Liver (tissue), 3 donors: ENCODE data around the gene PYGB.

Source experiments
- GABPA ChIP-seq, 2 donors: IDR thresholded peaks in 1 of 2; conservative IDR thresholded peaks in 1 of 2; 2 replicates each; pipeline ENCODE4 v1.6.1; 2016; ENCODE audit warnings: antibody characterized with exemption in 2 of 2, mild to moderate bottlenecking in 1 of 2, moderate library complexity in 1 of 2
- HNF4G ChIP-seq: IDR thresholded peaks from 2 replicates; pipeline ENCODE4 v1.6.1; 2016; ENCODE audit warnings: antibody characterized with exemption
- JUND ChIP-seq, 2 donors: IDR thresholded peaks; 2 replicates each; pipeline ENCODE4 v1.6.1; 2016; ENCODE audit warnings: antibody characterized with exemption in 2 of 2
- RAD21 ChIP-seq, 2 donors: IDR thresholded peaks; 2 replicates each; pipeline ENCODE4 v1.6.1; 2016; ENCODE audit warnings: antibody characterized with exemption in 2 of 2, mild to moderate bottlenecking in 2 of 2
- SP1 ChIP-seq: IDR thresholded peaks from 2 replicates; pipeline ENCODE4 v1.6.1; 2018; ENCODE audit warnings: antibody characterized with exemption, mild to moderate bottlenecking
- TAF1 ChIP-seq: conservative IDR thresholded peaks from 2 replicates; pipeline ENCODE4 v1.6.1; 2016; ENCODE audit warnings: antibody characterized with exemption, mild to moderate bottlenecking
- YY1 ChIP-seq: IDR thresholded peaks from 2 replicates; pipeline ENCODE4 v1.6.1; 2016; ENCODE audit warnings: antibody characterized with exemption, mild to moderate bottlenecking
- TF ChIP-seq, protein P1 (sequence below): IDR thresholded peaks from 2 replicates; pipeline ENCODE4 v1.6.1; 2016; ENCODE audit warnings: antibody characterized with exemption
- TF ChIP-seq, protein P2 (sequence below): fragments of 150-350 bp; IDR thresholded peaks from 2 replicates; pipeline ENCODE4 v1.5.1; 2017; ENCODE audit warnings: improper control_type of control experiment, low read depth, low read length; ENCODE audit not compliant: missing input control
- TF ChIP-seq, protein P3 (sequence below): IDR thresholded peaks from 2 replicates; pipeline ENCODE4 v1.6.1; 2016; ENCODE audit warnings: antibody characterized with exemption
- TF ChIP-seq, protein P4 (sequence below): IDR thresholded peaks from 2 replicates; pipeline ENCODE4 v1.6.1; 2016; ENCODE audit warnings: antibody characterized with exemption, mild to moderate bottlenecking
- TF ChIP-seq, protein P5 (sequence below): IDR thresholded peaks from 2 replicates; pipeline ENCODE4 v1.6.1; 2016; ENCODE audit warnings: antibody characterized with exemption
- donor health status: healthy.
- donor health status: healthy.

DNA sequence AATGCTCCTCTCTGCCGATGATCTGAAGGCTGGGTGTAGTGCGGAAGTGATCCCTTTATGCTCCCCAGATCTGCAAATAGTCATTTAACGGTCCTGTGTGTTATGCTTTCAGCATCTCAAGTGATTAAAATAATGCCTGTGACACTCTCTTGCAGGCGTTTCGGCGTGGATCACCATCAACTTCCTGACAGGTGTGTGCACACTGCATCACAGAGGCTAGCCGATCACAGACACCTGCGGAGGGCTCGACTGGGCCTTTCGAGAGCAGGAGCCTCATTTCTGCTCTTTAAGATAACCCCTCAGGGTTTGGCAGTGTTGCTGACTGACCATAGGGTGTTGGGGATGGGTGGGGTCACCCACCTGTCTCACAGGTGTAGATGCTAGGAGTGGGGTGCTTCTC is 32.4 kb upstream of the PYGB start:
- TF ChIP-seq, protein P1, sequence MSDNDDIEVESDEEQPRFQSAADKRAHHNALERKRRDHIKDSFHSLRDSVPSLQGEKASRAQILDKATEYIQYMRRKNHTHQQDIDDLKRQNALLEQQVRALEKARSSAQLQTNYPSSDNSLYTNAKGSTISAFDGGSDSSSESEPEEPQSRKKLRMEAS, result no peak
- TF ChIP-seq, protein P2, sequence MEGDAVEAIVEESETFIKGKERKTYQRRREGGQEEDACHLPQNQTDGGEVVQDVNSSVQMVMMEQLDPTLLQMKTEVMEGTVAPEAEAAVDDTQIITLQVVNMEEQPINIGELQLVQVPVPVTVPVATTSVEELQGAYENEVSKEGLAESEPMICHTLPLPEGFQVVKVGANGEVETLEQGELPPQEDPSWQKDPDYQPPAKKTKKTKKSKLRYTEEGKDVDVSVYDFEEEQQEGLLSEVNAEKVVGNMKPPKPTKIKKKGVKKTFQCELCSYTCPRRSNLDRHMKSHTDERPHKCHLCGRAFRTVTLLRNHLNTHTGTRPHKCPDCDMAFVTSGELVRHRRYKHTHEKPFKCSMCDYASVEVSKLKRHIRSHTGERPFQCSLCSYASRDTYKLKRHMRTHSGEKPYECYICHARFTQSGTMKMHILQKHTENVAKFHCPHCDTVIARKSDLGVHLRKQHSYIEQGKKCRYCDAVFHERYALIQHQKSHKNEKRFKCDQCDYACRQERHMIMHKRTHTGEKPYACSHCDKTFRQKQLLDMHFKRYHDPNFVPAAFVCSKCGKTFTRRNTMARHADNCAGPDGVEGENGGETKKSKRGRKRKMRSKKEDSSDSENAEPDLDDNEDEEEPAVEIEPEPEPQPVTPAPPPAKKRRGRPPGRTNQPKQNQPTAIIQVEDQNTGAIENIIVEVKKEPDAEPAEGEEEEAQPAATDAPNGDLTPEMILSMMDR, result no peak
- TF ChIP-seq, protein P3, sequence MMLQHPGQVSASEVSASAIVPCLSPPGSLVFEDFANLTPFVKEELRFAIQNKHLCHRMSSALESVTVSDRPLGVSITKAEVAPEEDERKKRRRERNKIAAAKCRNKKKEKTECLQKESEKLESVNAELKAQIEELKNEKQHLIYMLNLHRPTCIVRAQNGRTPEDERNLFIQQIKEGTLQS, result no peak
- TF ChIP-seq, protein P4, sequence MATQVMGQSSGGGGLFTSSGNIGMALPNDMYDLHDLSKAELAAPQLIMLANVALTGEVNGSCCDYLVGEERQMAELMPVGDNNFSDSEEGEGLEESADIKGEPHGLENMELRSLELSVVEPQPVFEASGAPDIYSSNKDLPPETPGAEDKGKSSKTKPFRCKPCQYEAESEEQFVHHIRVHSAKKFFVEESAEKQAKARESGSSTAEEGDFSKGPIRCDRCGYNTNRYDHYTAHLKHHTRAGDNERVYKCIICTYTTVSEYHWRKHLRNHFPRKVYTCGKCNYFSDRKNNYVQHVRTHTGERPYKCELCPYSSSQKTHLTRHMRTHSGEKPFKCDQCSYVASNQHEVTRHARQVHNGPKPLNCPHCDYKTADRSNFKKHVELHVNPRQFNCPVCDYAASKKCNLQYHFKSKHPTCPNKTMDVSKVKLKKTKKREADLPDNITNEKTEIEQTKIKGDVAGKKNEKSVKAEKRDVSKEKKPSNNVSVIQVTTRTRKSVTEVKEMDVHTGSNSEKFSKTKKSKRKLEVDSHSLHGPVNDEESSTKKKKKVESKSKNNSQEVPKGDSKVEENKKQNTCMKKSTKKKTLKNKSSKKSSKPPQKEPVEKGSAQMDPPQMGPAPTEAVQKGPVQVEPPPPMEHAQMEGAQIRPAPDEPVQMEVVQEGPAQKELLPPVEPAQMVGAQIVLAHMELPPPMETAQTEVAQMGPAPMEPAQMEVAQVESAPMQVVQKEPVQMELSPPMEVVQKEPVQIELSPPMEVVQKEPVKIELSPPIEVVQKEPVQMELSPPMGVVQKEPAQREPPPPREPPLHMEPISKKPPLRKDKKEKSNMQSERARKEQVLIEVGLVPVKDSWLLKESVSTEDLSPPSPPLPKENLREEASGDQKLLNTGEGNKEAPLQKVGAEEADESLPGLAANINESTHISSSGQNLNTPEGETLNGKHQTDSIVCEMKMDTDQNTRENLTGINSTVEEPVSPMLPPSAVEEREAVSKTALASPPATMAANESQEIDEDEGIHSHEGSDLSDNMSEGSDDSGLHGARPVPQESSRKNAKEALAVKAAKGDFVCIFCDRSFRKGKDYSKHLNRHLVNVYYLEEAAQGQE, result no peak
- TF ChIP-seq, protein P5, sequence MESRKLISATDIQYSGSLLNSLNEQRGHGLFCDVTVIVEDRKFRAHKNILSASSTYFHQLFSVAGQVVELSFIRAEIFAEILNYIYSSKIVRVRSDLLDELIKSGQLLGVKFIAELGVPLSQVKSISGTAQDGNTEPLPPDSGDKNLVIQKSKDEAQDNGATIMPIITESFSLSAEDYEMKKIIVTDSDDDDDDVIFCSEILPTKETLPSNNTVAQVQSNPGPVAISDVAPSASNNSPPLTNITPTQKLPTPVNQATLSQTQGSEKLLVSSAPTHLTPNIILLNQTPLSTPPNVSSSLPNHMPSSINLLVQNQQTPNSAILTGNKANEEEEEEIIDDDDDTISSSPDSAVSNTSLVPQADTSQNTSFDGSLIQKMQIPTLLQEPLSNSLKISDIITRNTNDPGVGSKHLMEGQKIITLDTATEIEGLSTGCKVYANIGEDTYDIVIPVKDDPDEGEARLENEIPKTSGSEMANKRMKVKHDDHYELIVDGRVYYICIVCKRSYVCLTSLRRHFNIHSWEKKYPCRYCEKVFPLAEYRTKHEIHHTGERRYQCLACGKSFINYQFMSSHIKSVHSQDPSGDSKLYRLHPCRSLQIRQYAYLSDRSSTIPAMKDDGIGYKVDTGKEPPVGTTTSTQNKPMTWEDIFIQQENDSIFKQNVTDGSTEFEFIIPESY, result no peak
- TF ChIP-seq SP1 (no peak), TAF1 (no peak), GABPA (IDR thresholded peaks at IDR 0.05 in 1 of 2, conservative IDR thresholded peaks at IDR 0.05 in 1 of 2) (no peak), HNF4G (no peak), YY1 (no peak), RAD21 (IDR thresholded peaks at IDR 0.05) (no peak), JUND (IDR thresholded peaks at IDR 0.05) (no peak)
